ENCODE measurements around the gene LRRC46. TPM values are rescaled to one million over a fixed set of nuclear protein-coding genes. Genes with fewer than 3 reads are reported as not detected.
A peak's percentile ranks its signal among the peaks of the same experiment; 100 is the strongest.

LRRC46 gene
- total and polyA plus RNA-seq, 9 of the 15 experiments (the other 6 are each of a cell fraction or from before 2014, with no cell fraction given) = 0.39 to 1.4 (median 0.53) TPM; not detected in 1

GRCh38 chr17:47877368-47878034 is 46.0 kb downstream of the LRRC46 start (continued):
- TF ChIP-seq ZBTB40 (IDR thresholded peaks at IDR 0.05) (no peak), ZBTB40 (CRISPR knock-in tag; IDR thresholded peaks at IDR 0.05) (no peak), RFX1 (IDR thresholded peaks at IDR 0.05) (no peak), HMG20B (CRISPR knock-in tag; IDR thresholded peaks at IDR 0.05) (no peak), ZNF592 (IDR thresholded peaks at IDR 0.05) (no peak), CCNT2 (IDR thresholded peaks at IDR 0.05; ENCODE audit: borderline replicate concordance, extremely low read depth, insufficient read length, low read depth, low read length) (peak; percentile 90), ZFP91 (CRISPR knock-in tag; IDR thresholded peaks at IDR 0.05) (no peak), CCAR2 (IDR thresholded peaks at IDR 0.05; ENCODE audit: low read depth, low read length) (no peak), ZNF23 (CRISPR knock-in tag; IDR thresholded peaks at IDR 0.05) (no peak), NR2C2 (CRISPR knock-in tag; IDR thresholded peaks at IDR 0.05) (no peak), NR2C2 (tag; IDR thresholded peaks at IDR 0.05) (no peak), NELFE (IDR thresholded peaks at IDR 0.05; ENCODE audit: insufficient read depth, insufficient read length) (no peak)
